Mucosa of descending colon (tissue), 3 donors: ENCODE results near the gene CCDC170. TPM values are rescaled to one million over a fixed set of nuclear protein-coding genes. Genes with fewer than 3 reads are reported as not detected.

ENCODE experiments used
- ATAC-seq: fragments of 200-7000 bp; cut with Tn5 transposase; one replicate; pipeline ENCODE4 v1.9.1; 2020; ENCODE audit warnings: mild to moderate bottlenecking, moderate library complexity
- DNase-seq, 3 donors: peaks; one replicate each; pipeline ENCODE4 v3.0.0-alpha.2; 2020
- H3K36me3 ChIP-seq: fragments of 200-600 bp; one replicate; pipeline ENCODE4 v1.8.0; 2021; ENCODE audit warnings: low read depth, mild to moderate bottlenecking
- H3K4me1 ChIP-seq: fragments of 200-600 bp; one replicate; pipeline ENCODE4 v1.8.0; 2021; ENCODE audit warnings: low read depth, mild to moderate bottlenecking
- H3K4me3 ChIP-seq: fragments of 200-600 bp; one replicate; pipeline ENCODE4 v1.8.0; 2021; ENCODE audit warnings: mild to moderate bottlenecking
- H3K9me3 ChIP-seq: fragments of 200-600 bp; one replicate; pipeline ENCODE4 v1.8.0; 2021; ENCODE audit warnings: mild to moderate bottlenecking
- intact Hi-C, 2 donors: fragments of 100-400 bp; cut with DNase I in 1 of 2; cut with micrococcal nuclease in 1 of 2; formaldehyde crosslinking; loops; one replicate each; pipeline versions ENCODE4 v1.11.0 to v1.11.1; 2022; cut with DNase I, micrococcal nuclease
- total RNA-seq, 3 donors: library from RNA; stranded (reverse); fragmentation: NEBNext Ultra II Directional in 2 of 3; extraction: Animal tissue kit (Norgen Biotek cat#: 25700) in 2 of 3; gene quantifications; one replicate each; pipeline versions ENCODE4 v1.2.1 to v1.2.4, GENCODE V29; 2021 to 2023
- TF ChIP-seq, protein P1 (sequence below): fragments of 200-600 bp; IDR thresholded peaks from one replicate; pipeline ENCODE4 v1.8.0; 2022; ENCODE audit warnings: antibody characterized with exemption, mild to moderate bottlenecking
- donor health status: DM: no; HTN: no; CAD: no; lungs with moderate emphysema.
- donor health status: DM: no; HTN: no; CAD: no.
- donor health status: DM: no; HTN: yes; CAD: no.

The CCDC170 gene
- total RNA-seq, 3 donors from 2014 or later, result 0.87 to 2.7 (median 1.7) TPM

DNA sequence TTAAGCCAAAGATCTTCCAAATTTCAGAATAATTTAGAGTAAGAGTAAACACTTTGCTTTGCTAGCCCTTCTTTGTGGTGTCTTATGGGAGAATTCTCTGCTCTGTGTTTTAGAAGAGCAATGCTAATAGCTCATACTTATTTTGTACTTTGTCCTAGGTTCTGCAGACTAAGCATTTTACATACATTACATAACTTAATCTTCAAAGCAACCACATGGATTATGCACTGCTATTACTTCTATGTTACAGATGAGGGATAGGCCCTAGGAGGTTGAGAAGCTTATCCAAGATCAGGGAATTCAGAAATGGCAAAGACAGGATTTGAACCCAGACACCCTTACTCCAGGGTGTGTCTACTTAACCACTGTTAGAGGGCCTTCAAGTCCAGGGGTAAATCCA is 9.8 kb upstream of the CCDC170 start:
- no peak for ATAC-seq
- intact Hi-C loops, result no loop called here

DNA sequence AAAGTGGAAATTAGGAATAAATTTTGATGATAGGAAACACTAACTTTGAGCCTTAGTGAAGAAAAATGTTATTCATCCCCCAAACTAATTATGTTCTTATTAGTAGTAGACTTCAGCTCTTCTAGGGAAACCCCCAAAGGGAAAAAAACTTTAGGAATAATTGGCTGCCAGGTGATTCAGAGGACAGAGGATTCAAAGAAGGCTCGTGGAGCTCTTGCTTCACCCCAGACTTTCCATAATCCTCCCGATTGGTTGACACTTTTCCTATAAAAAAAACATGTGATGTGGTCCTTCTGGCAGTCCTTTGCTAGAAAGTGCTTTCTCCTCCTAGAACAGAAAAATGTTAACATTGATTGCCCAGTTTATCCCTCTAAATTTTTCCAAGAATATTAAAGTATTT is 5.6 kb upstream of the CCDC170 start:
- intact Hi-C loops, result no loop called here
- no peak overlapping the region for H3K4me3 ChIP-seq
- H3K9me3 ChIP-seq, result no peaks in the 10 kb centered on the region
- TF ChIP-seq, protein P1, sequence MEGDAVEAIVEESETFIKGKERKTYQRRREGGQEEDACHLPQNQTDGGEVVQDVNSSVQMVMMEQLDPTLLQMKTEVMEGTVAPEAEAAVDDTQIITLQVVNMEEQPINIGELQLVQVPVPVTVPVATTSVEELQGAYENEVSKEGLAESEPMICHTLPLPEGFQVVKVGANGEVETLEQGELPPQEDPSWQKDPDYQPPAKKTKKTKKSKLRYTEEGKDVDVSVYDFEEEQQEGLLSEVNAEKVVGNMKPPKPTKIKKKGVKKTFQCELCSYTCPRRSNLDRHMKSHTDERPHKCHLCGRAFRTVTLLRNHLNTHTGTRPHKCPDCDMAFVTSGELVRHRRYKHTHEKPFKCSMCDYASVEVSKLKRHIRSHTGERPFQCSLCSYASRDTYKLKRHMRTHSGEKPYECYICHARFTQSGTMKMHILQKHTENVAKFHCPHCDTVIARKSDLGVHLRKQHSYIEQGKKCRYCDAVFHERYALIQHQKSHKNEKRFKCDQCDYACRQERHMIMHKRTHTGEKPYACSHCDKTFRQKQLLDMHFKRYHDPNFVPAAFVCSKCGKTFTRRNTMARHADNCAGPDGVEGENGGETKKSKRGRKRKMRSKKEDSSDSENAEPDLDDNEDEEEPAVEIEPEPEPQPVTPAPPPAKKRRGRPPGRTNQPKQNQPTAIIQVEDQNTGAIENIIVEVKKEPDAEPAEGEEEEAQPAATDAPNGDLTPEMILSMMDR, result no peak
- no peak for DNase-seq
- no peak for ATAC-seq
- H3K4me1 ChIP-seq, result no peaks in the 10 kb centered on the region
- H3K36me3 ChIP-seq, result no peaks in the 10 kb centered on the region

More for the DNA sequence above, 9.8 kb upstream of the CCDC170 start:
- Histone ChIP-seq H3K4me3 (no peak overlapping the region), H3K4me1 (no peaks in the 10 kb centered on the region), H3K9me3 (no peaks in the 10 kb centered on the region), H3K36me3 (no peaks in the 10 kb centered on the region)
- no peak for DNase-seq
- TF ChIP-seq, protein P1, result no peak

DNA sequence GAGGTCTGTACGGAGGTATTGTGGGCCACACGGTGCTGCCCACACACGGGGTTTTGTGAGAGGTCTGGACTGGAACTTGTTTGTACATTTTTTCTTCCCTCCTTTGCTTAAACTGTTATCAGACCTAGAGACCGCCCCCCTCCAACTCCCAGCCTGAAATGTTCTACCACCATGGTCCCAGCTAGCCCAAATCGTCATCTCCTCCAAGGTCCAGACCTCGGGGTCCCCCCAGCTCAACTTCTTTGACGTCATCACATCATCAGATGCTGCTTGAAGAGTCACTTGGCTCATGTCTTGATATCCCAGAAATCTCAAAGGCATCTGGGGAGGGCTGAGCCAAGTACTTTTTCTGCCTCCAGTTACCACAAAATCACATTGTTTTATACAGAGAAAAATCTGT is 2.8 kb upstream of the CCDC170 start:
- ATAC-seq (no peak), DNase-seq (no peak)
- Histone ChIP-seq H3K4me3 (no peak overlapping the region), H3K4me1 (no peaks in the 10 kb centered on the region), H3K36me3 (no peaks in the 10 kb centered on the region), H3K9me3 (no peaks in the 10 kb centered on the region)
- TF ChIP-seq, protein P1, result no peak
- intact Hi-C loops, result no loop called here

DNA sequence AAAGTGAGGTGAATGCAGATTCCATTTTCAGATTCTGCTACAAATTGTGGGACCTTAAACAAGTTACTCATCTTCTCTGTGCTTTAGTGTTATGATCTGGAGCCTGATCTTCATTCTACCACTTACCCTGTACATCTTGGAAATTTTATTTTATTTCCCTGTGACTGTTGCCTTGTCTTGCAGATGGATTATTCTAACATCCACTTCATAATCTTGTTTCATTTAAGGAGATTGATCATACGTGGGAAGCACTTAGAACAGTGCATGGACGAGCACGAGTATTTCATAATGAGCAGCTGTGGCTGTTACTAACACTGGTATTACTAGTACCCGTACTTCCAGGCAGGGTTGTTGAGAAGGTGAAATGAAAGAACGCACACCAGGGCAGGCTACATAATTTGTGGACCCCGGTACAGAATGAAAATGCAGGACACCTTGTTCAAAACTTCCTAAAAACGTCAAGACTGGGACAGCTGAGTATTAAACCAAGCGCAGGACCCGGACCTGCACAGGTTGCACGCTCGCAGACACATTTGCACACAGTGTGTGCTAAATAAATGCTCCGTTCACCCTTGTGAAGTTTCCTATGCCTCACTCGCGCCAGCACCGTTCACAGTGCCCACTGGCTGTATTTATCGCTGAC is 535 bp upstream of the CCDC170 start:
- Histone ChIP-seq H3K9me3 (no peaks in the 10 kb centered on the region), H3K4me1 (no peaks in the 10 kb centered on the region), H3K36me3 (no peaks in the 10 kb centered on the region), H3K4me3 (no peak overlapping the region)
- ATAC-seq (peak; percentile 34), DNase-seq (no peak)
- intact Hi-C loops, result no loop called here
- TF ChIP-seq, protein P1, result no peak

DNA sequence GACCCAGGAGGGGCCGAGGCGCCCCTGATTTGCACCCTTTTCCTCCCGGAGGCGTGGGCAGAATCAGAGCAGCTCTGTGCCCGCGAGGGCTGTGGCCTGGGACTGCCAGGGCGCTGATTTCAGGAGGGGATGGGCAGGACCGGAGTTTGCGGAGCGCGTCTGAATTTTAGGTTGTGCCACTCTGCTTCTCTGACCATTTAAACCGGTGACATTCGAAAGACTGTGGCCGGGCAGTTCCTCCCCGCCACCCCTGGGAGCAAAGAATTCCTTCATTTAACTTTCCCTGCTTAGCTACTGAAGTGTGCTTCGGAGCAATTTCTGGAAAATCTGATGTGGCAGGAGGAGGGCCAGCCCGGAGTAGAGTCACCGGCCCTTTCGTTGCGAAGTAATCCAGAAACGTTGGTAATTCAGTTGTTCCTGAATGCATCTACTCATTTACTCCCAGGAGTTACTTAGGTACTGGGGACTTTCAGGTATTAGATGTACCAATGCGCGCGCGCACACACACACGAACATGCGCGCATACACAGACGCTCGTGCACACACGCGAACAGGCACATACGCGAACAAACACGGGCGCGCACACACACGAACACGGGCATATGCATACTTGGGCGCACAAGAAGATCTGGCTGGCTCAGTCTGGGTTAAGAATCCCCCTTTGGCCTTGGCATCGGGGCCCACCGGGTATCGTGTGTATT is 568 bp downstream of the CCDC170 start:
- no peaks in the 10 kb centered on the region for H3K9me3 ChIP-seq
- TF ChIP-seq, protein P1, result no peak
- H3K36me3 ChIP-seq, result no peaks in the 10 kb centered on the region
- intact Hi-C loops, result no loop called here
- DNase-seq (peak in 2 of 3 donors; percentile 21 to 62), ATAC-seq (peak; percentile 45)
- H3K4me3 ChIP-seq, result no peak overlapping the region
- no peaks in the 10 kb centered on the region for H3K4me1 ChIP-seq
